Measurements from ENCODE around the gene FBXO39.

Gene FBXO39

DNA sequence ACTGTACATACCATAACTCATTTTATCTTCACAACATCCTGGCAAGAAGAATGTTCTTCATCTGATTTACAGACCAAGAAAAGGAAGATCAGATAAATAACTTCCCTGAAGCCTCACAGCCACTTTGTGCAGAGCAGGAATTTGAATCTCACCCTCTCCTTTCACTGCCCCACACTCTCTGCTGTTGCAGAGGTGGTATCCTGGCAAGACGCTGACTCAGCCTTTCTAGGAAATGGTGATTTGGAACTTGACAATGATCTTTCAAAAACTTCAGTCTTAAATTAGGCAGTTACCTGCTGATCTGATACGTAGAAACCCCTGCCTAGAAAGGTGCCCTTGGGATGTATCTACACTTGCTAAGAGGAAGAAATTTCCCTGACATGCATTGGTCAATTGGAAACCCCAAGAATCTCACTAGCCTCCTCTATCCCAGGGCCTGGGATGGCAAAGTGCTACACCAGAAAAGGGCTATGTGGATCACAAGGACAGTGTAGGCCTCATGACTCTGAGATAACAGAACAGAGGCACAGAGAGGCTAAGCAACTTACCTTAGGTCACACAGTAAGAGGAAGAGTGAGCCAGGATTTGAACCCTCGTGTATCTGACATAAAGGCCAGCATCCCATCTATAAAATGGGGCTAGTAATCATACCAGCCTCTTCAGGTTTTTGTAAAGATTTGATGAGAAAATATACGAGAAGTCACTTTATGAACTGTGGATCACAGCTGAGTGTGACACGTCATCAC is 17.9 kb downstream of the FBXO39 start:
- H2AFZ ChIP-seq = no peak overlapping the region
- no peaks in the 10 kb centered on the region for H3K36me3 ChIP-seq (ENCODE audit: control insufficient read depth, insufficient read depth, low read length)
- TF ChIP-seq, protein P1, sequence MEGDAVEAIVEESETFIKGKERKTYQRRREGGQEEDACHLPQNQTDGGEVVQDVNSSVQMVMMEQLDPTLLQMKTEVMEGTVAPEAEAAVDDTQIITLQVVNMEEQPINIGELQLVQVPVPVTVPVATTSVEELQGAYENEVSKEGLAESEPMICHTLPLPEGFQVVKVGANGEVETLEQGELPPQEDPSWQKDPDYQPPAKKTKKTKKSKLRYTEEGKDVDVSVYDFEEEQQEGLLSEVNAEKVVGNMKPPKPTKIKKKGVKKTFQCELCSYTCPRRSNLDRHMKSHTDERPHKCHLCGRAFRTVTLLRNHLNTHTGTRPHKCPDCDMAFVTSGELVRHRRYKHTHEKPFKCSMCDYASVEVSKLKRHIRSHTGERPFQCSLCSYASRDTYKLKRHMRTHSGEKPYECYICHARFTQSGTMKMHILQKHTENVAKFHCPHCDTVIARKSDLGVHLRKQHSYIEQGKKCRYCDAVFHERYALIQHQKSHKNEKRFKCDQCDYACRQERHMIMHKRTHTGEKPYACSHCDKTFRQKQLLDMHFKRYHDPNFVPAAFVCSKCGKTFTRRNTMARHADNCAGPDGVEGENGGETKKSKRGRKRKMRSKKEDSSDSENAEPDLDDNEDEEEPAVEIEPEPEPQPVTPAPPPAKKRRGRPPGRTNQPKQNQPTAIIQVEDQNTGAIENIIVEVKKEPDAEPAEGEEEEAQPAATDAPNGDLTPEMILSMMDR (IDR thresholded peaks at IDR 0.05) = no peak
- H3K4me2 ChIP-seq (ENCODE audit: low read length) = no peak overlapping the region
- no peak overlapping the region for H3K9ac ChIP-seq
- no peaks in the 10 kb centered on the region for H3K79me2 ChIP-seq
- no peaks in the 10 kb centered on the region for H3K27me3 ChIP-seq (ENCODE audit: control insufficient read depth, insufficient read depth, low read length)
- no peak overlapping the region for H3K4me3 ChIP-seq (ENCODE audit: low read depth, low read length)
- H3K4me1 ChIP-seq = peaks cover 3% of the 10 kb centered on the region
- H3K9me3 ChIP-seq (ENCODE audit: control insufficient read depth, low read length) = no peaks in the 10 kb centered on the region
- no peak overlapping the region for H3K27ac ChIP-seq

DNA sequence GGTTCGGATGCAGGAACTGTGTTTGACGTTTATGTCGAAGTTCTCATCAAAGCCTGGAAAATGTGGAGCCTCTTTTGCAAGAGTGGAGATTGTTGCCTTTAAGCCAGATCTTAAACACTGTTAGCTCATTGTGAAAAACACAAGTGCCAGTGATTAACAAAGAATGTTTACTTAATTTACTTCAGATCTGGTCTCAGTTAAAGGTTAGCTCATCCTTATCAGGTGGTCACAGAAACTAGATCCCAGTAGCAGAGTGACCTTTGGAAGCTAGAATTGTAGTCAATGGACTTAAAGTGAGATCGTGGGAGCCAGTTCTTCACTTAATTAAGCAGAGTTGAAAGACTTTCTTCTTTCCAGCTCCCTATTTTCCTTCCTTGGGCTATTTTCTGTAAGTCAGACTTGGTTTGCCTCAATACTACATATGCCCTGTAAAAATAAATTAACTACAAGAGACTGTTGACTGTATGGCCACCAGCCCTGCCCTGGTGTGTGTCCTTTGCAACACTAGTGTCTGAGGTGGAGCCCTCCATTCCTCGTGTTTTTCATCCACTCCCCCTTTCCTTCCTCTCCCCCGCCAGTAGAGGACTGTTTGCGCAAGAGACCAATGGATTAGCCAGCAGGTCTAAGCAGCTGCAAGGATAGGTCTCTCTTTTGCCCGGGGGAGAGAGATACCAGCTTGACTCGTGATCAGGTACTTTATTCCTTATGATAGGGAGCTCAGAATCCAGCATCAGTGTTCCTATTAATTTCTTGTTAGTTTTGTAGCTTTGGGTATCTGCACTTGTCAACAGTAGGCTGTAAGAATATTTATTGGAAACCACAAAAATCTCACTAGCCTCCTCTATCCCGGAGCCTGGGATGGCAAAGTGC is 20.2 kb downstream of the FBXO39 start:
- no peaks in the 10 kb centered on the region for H3K27me3 ChIP-seq (ENCODE audit: control insufficient read depth, insufficient read depth, low read length)
- H3K27ac ChIP-seq = no peak overlapping the region
- no peaks in the 10 kb centered on the region for H3K79me2 ChIP-seq
- H3K4me1 ChIP-seq = peaks cover 3% of the 10 kb centered on the region
- no peak overlapping the region for H3K9ac ChIP-seq
- no peaks in the 10 kb centered on the region for H3K36me3 ChIP-seq (ENCODE audit: control insufficient read depth, insufficient read depth, low read length)
- TF ChIP-seq, protein P1 (IDR thresholded peaks at IDR 0.05) = no peak
- no peaks in the 10 kb centered on the region for H3K9me3 ChIP-seq (ENCODE audit: control insufficient read depth, low read length)
- H2AFZ ChIP-seq = no peak overlapping the region
- no peak overlapping the region for H3K4me3 ChIP-seq (ENCODE audit: low read depth, low read length)
- H3K4me2 ChIP-seq (ENCODE audit: low read length) = no peak overlapping the region

DNA sequence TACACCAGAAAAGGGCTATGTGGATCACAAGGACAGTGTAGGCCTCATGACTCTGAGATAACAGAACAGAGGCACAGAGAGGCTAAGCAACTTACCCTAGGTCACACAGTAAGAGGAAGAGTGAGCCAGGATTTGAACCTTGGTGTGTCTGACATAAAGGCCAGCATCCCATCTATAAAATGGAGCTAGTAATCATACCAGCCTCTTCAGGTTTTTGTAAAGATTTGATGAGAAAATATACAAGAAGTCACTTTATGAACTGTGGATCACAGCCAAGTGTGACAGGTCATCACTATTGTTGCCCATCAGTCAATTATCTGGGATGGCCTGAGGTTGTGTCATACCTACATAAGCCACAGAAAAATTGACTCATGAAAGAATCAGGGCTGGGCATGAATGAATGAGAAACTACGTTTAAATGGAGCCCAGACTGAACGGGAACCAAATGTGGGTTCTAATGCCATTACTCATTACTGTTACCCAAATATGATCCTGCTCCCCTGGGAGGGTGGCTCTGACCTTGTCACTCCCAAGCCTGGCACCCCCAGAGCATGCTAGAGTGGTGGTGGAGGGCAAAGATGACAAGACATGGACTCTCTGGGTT is 21.0 kb downstream of the FBXO39 start:
- Histone ChIP-seq H3K27me3 (ENCODE audit: control insufficient read depth, insufficient read depth, low read length) (no peaks in the 10 kb centered on the region), H3K36me3 (ENCODE audit: control insufficient read depth, insufficient read depth, low read length) (no peaks in the 10 kb centered on the region), H2AFZ (no peak overlapping the region), H3K4me2 (ENCODE audit: low read length) (no peak overlapping the region), H3K4me3 (ENCODE audit: low read depth, low read length) (no peak overlapping the region), H3K27ac (no peak overlapping the region), H3K4me1 (peaks cover 3% of the 10 kb centered on the region), H3K9me3 (ENCODE audit: control insufficient read depth, low read length) (no peaks in the 10 kb centered on the region), H3K9ac (no peak overlapping the region), H3K79me2 (no peaks in the 10 kb centered on the region)
- TF ChIP-seq, protein P1 (IDR thresholded peaks at IDR 0.05) = no peak

DNA sequence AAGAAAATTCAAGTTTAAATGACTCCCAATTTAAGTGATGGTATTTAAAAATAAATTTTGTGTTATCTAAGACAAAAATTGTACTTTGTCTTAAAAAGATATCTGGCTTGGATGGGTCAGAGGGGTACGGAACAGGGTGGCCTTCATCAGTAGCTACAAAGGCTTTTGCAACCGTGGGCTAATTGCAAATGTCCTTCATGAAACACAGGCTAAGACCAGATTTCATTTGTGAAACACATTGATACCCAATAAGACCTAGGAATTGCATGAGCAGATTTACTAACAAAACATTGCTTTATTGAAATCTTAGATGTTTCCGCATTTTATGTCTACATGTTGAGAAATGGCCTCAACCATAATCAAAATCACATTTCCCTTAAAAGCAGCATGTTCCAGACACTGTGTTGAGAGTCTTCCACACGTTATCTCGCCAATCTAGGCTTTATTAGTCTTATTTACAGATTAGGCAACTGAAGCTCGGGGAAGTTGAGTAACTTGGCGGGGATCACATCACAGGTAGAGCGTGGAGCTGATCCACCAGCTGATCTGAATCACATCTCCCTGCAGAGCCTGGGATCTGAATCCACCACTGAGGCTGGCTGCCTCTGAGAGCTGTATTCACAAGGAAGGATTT is 21.8 kb downstream of the FBXO39 start:
- TF ChIP-seq, protein P1 (IDR thresholded peaks at IDR 0.05) = no peak
- no peaks in the 10 kb centered on the region for H3K36me3 ChIP-seq (ENCODE audit: control insufficient read depth, insufficient read depth, low read length)
- H3K9ac ChIP-seq = no peak overlapping the region
- H2AFZ ChIP-seq = no peak overlapping the region
- peaks cover 3% of the 10 kb centered on the region for H3K4me1 ChIP-seq
- H3K27me3 ChIP-seq (ENCODE audit: control insufficient read depth, insufficient read depth, low read length) = no peaks in the 10 kb centered on the region
- no peaks in the 10 kb centered on the region for H3K9me3 ChIP-seq (ENCODE audit: control insufficient read depth, low read length)
- H3K27ac ChIP-seq = no peak overlapping the region
- H3K4me3 ChIP-seq (ENCODE audit: low read depth, low read length) = no peak overlapping the region
- no peak overlapping the region for H3K4me2 ChIP-seq (ENCODE audit: low read length)
- H3K79me2 ChIP-seq = no peaks in the 10 kb centered on the region
